HepG2 (cell line): ENCODE measurements around the gene MYLK2. TPM values are rescaled to one million over a fixed set of nuclear protein-coding genes. Genes with fewer than 3 reads are reported as not detected.

ENCODE experiments used
- ATM ChIP-seq: fragments of 450-650 bp; IDR thresholded peaks from 2 replicates; pipeline ENCODE4 v1.7.1; 2017; ENCODE audit warnings: mild to moderate bottlenecking, borderline replicate concordance
- ESRRA ChIP-seq: sonication (generic); formaldehyde crosslinking; IDR thresholded peaks from 2 replicates; pipeline ENCODE4 v1.5.1; 2020; ENCODE audit warnings: mild to moderate bottlenecking, low read depth, missing genetic modification reagents
- ETV5 ChIP-seq: IDR thresholded peaks from 2 replicates; pipeline ENCODE4 v1.6.1; 2018; ENCODE audit warnings: missing biosample characterization, missing genetic modification reagents, inconsistent platforms, borderline replicate concordance
- HMGXB3 ChIP-seq: sonication (generic); formaldehyde crosslinking; IDR thresholded peaks from 2 replicates; pipeline ENCODE4 v1.4.0; 2020; ENCODE audit warnings: missing genetic modification reagents, borderline replicate concordance
- HNRNPLL ChIP-seq: fragments of 200-400 bp; formaldehyde crosslinking; IDR thresholded peaks from 2 replicates; pipeline ENCODE4 v1.6.1; 2017; ENCODE audit warnings: mild to moderate bottlenecking, low read depth, low read length; ENCODE audit not compliant: poor library complexity, severe bottlenecking
- KAT8 ChIP-seq: IDR thresholded peaks from 2 replicates; pipeline ENCODE4 v1.6.1; 2016; ENCODE audit warnings: missing genetic modification reagents, missing compliant biosample characterization
- KLF12 ChIP-seq: sonication (generic); formaldehyde crosslinking; IDR thresholded peaks from 2 replicates; pipeline ENCODE4 v1.4.0; 2020; ENCODE audit warnings: missing genetic modification reagents, borderline replicate concordance
- MATR3 ChIP-seq: sonication (generic); formaldehyde crosslinking; IDR thresholded peaks from 2 replicates; pipeline ENCODE4 v1.4.0; 2020; ENCODE audit warnings: missing genetic modification reagents
- MIER3 ChIP-seq: IDR thresholded peaks from 2 replicates; pipeline ENCODE4 v1.6.1; 2016; ENCODE audit warnings: missing compliant biosample characterization, borderline replicate concordance
- NFKBIZ ChIP-seq: IDR thresholded peaks from 2 replicates; pipeline ENCODE4 v1.6.1; 2018; ENCODE audit warnings: missing genetic modification reagents, missing compliant biosample characterization
- NR2F6 ChIP-seq, 2 experiments: IDR thresholded peaks; 2 replicates each; pipeline ENCODE4 v1.6.1; 2016; ENCODE audit warnings: antibody characterized with exemption in 1 of 2, mild to moderate bottlenecking in 1 of 2
- RNF2 ChIP-seq: fragments of 450-650 bp; conservative IDR thresholded peaks from 2 replicates; pipeline ENCODE4 v1.6.1; 2016; ENCODE audit warnings: low read depth
- SNAI1 ChIP-seq: sonication (generic); formaldehyde crosslinking; IDR thresholded peaks from 2 replicates; pipeline ENCODE4 v1.5.0; 2020; ENCODE audit warnings: mild to moderate bottlenecking, missing genetic modification reagents, borderline replicate concordance
- TP53 ChIP-seq: sonication (generic); formaldehyde crosslinking; conservative IDR thresholded peaks from 2 replicates; pipeline ENCODE4 v1.4.0; 2020; ENCODE audit warnings: missing genetic modification reagents
- ZFP36L1 ChIP-seq: sonication (generic); formaldehyde crosslinking; IDR thresholded peaks from 2 replicates; pipeline ENCODE4 v1.8.0; 2022; ENCODE audit warnings: mild to moderate bottlenecking, missing genetic modification reagents, moderate library complexity
- ZMAT3 ChIP-seq: sonication (generic); formaldehyde crosslinking; conservative IDR thresholded peaks from 2 replicates; pipeline ENCODE4 v1.7.0; 2021; ENCODE audit warnings: missing genetic modification reagents
- ZNF33B ChIP-seq: sonication (generic); formaldehyde crosslinking; IDR thresholded peaks from 2 replicates; pipeline ENCODE4 v1.5.1; 2020; ENCODE audit warnings: mild to moderate bottlenecking, missing genetic modification reagents
- ZNF576 ChIP-seq: sonication (generic); formaldehyde crosslinking; IDR thresholded peaks from 2 replicates; pipeline ENCODE4 v1.4.0; 2020; ENCODE audit warnings: mild to moderate bottlenecking, missing genetic modification reagents
- ZNF652 ChIP-seq: IDR thresholded peaks from 2 replicates; pipeline ENCODE4 v1.6.1; 2016; ENCODE audit warnings: low read depth, borderline replicate concordance
- ZNF674 ChIP-seq: sonication (generic); formaldehyde crosslinking; IDR thresholded peaks from 2 replicates; pipeline ENCODE4 v1.5.0; 2020; ENCODE audit warnings: low read depth, mild to moderate bottlenecking, missing genetic modification reagents
- ZNF780A ChIP-seq: sonication (generic); formaldehyde crosslinking; IDR thresholded peaks from 2 replicates; pipeline ENCODE4 v1.8.0; 2022; ENCODE audit warnings: mild to moderate bottlenecking, missing genetic modification reagents, moderate library complexity
- ZNF790 ChIP-seq: sonication (generic); formaldehyde crosslinking; IDR thresholded peaks from 2 replicates; pipeline ENCODE4 v1.8.0; 2022; ENCODE audit warnings: missing genetic modification reagents, mild to moderate bottlenecking, borderline replicate concordance
- ZNF841 ChIP-seq: sonication (generic); formaldehyde crosslinking; IDR thresholded peaks from 2 replicates; pipeline ENCODE4 v1.8.1; 2023; ENCODE audit warnings: missing genetic modification reagents, borderline replicate concordance
- polyA plus RNA-seq, 8 experiments: library from polyadenylated mRNA; depleted of rRNA in 3 of 8; stranded (reverse) in 7 of 8; unstranded in 1 of 8; fragments of >200 nt; fragmentation: Illumina TruSeq in 4 of 8; extraction: Trizol in 4 of 8; gene quantifications; 2 replicates each; pipeline versions ENCODE4 v1.2.1 to v1.2.3, GENCODE V29; 2011 to 2016; ENCODE audit warnings: low read depth in 4 of 8, missing spikeins in 1 of 8, mixed read lengths in 1 of 8; ENCODE audit not compliant: insufficient read depth in 1 of 8
- total RNA-seq, 5 experiments: library from RNA; depleted of rRNA; stranded (reverse); fragments of >200 nt; fragmentation: Illumina TruSeq; extraction: Trizol; gene quantifications; 2 replicates each; pipeline ENCODE4 v1.2.3, GENCODE V29; 2016; ENCODE audit warnings: low read depth in 1 of 5
- TF ChIP-seq, protein P1 (sequence below): sonication (generic); formaldehyde crosslinking; IDR thresholded peaks from 2 replicates; pipeline ENCODE4 v1.4.0; 2020; ENCODE audit warnings: missing genetic modification reagents, borderline replicate concordance

The MYLK2 gene
- total and polyA plus RNA-seq, 2 of the 13 experiments (the other 11 are each of a cell fraction or from before 2014, with no cell fraction given), result 0.27 TPM; not detected in 1

DNA sequence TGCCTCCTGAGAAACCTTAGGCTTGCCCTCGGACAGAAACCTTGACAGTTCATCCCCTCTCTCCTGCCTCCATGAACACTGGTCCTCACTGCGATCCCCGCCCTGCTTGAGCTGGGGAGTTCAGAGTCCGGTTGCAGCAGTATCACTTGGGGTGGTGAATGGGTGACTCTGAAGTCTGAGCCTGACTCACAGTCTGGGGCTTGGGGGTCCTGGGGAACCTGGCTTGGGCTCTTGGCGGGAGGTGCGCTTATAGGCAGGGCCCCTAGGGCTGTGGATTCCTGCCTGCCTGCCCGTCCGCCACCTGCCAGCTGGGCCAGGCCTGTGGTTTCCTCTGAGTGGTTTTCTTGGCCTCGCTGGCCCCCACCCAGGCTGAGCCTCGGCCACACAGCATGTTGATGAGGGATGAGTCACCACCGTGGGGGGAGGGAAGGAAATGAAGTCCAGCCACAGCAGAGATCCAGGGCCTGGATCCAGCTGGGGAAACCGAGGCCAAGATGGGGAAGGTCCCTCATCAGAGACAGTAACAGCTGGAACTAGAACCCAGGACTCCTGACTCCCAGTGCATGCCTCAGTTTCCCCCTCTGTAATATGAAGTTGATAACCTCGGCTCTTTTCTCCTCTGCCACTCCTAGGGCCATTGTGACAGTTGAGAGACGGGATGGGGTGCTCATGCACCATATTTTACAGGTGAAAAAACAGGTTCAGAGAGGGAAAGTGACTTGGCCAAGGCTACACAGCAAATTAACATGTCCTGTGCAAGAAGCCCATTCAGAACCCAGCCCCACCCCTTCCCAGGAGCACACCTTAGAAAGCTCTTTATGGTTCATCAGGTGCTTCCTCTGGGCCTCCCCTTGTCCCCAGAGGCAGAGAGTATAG lies 17.1 kb downstream of the MYLK2 start (continued):
- TF ChIP-seq ZNF652 (no peak), HMGXB3 (CRISPR knock-in tag) (no peak; the same call in 1 of the 2 replicates), HNRNPLL (peak; percentile 55), RNF2 (0 out of 2 replicates have a peak, but pooled peaks have one; percentile 40), ZNF841 (no peak), ATM (no peak), ZMAT3 (CRISPR knock-in tag) (no peak), NR2F6 (IDR thresholded peaks at IDR 0.05) (no peak), NR2F6 (CRISPR knock-in tag; IDR thresholded peaks at IDR 0.05) (0 out of 2 replicates have a peak, but pooled peaks have one; percentile 11), ETV5 (CRISPR knock-in tag) (no peak; the same call in 1 of the 2 replicates), ZNF33B (CRISPR knock-in tag) (no peak), ZNF576 (CRISPR knock-in tag) (no peak), ZNF780A (CRISPR knock-in tag) (no peak), SNAI1 (CRISPR knock-in tag) (0 out of 2 replicates have a peak, but pooled peaks have one; percentile 36), ZNF790 (CRISPR knock-in tag) (no peak), ZNF674 (no peak), MIER3 (CRISPR knock-in tag) (peak; percentile 19; the same call in 1 of the 2 replicates), KAT8 (CRISPR knock-in tag) (0 out of 2 replicates have a peak, but pooled peaks have one; percentile 26), ZFP36L1 (CRISPR knock-in tag) (no peak), NFKBIZ (0 out of 2 replicates have a peak, but pooled peaks have one; percentile 47), TP53 (CRISPR knock-in tag) (0 out of 2 replicates have a peak, but pooled peaks have one; percentile 56), ESRRA (no peak), KLF12 (CRISPR knock-in tag) (no peak), MATR3 (CRISPR knock-in tag) (no peak)
- TF ChIP-seq, protein P1, sequence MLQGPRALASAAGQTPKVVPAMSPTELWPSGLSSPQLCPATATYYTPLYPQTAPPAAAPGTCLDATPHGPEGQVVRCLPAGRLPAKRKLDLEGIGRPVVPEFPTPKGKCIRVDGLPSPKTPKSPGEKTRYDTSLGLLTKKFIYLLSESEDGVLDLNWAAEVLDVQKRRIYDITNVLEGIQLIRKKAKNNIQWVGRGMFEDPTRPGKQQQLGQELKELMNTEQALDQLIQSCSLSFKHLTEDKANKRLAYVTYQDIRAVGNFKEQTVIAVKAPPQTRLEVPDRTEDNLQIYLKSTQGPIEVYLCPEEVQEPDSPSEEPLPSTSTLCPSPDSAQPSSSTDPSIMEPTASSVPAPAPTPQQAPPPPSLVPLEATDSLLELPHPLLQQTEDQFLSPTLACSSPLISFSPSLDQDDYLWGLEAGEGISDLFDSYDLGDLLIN (CRISPR knock-in tag), result no peak
